ENCODE results near the gene PDCD4.

PDCD4 gene

DNA sequence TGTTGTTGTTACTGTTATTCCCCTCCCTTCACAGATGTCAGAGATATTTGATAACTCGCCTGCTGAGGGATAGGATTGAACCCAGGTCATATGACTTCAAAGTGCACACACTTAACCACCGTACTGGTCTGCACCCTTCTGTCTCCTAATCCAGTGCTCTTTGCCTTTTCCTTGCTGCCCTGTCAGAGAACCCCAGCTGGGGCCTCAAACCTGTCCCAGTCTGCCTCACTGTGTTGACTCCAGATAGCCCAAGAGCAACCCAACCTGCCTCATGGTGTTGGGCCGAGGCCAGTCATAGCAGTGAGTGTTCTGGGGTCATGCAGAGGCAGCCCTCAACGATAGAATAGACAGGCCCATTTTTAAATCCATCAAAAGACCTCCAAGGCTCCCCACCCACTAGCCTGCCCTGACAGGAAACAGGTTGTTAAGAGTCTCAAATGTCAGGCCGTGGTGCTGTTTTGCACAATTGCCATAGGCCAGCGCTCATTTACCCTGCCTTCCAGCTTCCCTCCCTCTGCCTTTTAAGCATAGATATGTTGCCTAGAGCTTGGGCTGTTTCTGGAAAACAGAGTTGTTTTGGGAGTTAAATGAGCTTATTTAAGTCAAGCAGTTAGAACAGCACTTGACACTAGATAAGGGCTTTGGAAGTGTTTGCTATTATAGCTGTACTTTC is 37.0 kb upstream of the PDCD4 start:
- CTCF ChIA-PET = interaction anchor here (0.9 to 2.7 kb wide), 6 partner anchors 13 to 56 kb away, joined by 3 to 10 read pairs (median 5); no protein-coding TSS in a partner anchor
- DNase-seq (ENCODE audit: extremely low spot score) = no peak
- TF ChIP-seq, protein P1, sequence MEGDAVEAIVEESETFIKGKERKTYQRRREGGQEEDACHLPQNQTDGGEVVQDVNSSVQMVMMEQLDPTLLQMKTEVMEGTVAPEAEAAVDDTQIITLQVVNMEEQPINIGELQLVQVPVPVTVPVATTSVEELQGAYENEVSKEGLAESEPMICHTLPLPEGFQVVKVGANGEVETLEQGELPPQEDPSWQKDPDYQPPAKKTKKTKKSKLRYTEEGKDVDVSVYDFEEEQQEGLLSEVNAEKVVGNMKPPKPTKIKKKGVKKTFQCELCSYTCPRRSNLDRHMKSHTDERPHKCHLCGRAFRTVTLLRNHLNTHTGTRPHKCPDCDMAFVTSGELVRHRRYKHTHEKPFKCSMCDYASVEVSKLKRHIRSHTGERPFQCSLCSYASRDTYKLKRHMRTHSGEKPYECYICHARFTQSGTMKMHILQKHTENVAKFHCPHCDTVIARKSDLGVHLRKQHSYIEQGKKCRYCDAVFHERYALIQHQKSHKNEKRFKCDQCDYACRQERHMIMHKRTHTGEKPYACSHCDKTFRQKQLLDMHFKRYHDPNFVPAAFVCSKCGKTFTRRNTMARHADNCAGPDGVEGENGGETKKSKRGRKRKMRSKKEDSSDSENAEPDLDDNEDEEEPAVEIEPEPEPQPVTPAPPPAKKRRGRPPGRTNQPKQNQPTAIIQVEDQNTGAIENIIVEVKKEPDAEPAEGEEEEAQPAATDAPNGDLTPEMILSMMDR (IDR thresholded peaks at IDR 0.05; ENCODE audit: control extremely low read depth, extremely low read depth, low read depth, missing control alignments) = no peak
- POLR2A ChIA-PET = interaction anchor here (0.6 kb wide), 2 partner anchors 8 to 227 kb away, joined by 3 read pairs; no protein-coding TSS in a partner anchor

DNA sequence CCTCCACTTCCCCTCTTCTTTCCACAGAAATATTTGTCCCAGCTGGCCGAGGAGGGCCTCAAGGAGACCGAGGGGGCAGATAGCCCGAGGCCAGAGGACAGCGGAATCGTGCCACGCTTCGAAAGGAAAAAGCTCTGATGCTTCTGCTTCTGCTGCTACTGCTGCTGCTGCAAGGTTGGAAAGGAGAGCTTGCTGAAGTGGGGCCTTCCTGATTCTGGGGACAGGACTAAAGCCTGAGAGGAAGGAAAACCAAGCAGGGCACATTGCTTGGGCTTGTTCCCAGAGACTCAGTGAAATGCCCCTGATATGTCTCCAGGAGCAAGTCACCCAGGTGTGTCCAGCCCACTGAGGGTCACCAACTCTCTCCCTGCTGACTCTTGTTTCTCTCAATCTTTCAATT is 35.9 kb upstream of the PDCD4 start:
- ChIA-PET CTCF (interaction anchor here (0.9 to 2.7 kb wide), 7 partner anchors 10 to 54 kb away, joined by 3 to 10 read pairs (median 7); no protein-coding TSS in a partner anchor), POLR2A (no interaction called here)
- no peak for DNase-seq (ENCODE audit: extremely low spot score)
- TF ChIP-seq, protein P1 (IDR thresholded peaks at IDR 0.05; ENCODE audit: control extremely low read depth, extremely low read depth, low read depth, missing control alignments) = no peak

DNA sequence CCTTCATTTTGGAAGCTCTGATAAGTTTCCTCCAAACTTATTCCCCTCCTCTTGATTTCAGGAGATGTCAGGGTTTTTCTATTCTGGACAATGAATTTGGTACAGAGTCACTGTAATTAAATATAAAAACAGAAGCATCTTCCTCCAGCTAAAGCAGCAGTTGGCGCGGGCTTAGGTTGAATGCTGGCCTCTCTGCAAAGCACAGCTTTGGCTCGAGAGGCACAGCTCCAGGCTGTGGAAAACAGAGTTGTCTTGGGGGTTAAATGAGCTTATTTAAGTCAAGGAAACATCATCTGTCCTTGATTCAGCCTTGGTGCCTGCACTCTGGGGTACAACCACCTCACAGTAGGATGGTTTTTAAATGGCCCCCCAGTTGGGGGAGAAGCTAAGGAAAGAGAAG is 35.0 kb upstream of the PDCD4 start:
- TF ChIP-seq, protein P1 (IDR thresholded peaks at IDR 0.05; ENCODE audit: control extremely low read depth, extremely low read depth, low read depth, missing control alignments) = no peak
- POLR2A ChIA-PET = interaction anchor here (0.6 to 0.7 kb wide), 2 partner anchors 8 to 36 kb away, joined by 3 read pairs; no protein-coding TSS in a partner anchor
- CTCF ChIA-PET = interaction anchor here (0.9 to 4.0 kb wide), 11 partner anchors 9 to 57 kb away, joined by 3 to 19 read pairs (median 5); no protein-coding TSS in a partner anchor
- DNase-seq (ENCODE audit: extremely low spot score) = no peak

DNA sequence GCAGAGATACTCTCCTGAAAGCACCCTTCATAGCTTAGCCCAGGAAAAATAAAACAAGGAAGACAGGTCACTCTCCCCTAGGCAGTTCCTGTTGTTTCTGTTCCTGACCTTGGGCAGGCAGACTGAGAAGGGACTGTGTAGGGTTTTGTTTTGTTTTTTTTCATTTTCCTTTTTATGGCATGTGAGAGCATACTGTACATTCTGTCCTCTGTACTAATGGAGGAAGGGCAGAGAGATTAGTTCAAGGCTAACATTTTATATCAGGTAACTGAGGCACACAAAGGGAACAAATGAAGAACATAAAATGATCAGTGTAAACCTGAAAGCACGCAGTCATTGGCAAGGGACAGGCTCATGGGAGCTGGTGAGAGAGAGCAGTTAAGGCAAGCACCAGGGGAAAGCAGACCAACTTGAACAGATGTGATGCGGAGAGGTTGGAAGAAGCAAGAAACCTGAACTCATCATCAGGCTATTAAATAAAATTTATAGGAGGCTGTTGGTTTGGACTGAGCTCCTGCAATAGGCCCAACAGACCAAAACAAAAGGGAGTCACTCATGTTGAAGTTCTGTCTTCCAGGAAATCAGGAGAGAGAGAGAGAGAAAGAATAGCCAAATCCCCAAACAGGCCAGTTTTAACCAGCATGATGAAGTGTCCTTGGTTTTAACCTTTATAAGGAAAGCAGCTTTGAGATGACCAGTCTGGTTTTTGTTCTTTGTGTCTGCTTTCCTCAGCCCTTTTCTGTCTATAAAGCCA is 34.1 kb upstream of the PDCD4 start:
- DNase-seq (ENCODE audit: extremely low spot score) = no peak
- TF ChIP-seq, protein P1 (IDR thresholded peaks at IDR 0.05; ENCODE audit: control extremely low read depth, extremely low read depth, low read depth, missing control alignments) = no peak
- ChIA-PET POLR2A (no interaction called here), CTCF (interaction anchor here (1.1 to 4.0 kb wide), 10 partner anchors 8 to 79 kb away, joined by 3 to 19 read pairs (median 7); no protein-coding TSS in a partner anchor)

DNA sequence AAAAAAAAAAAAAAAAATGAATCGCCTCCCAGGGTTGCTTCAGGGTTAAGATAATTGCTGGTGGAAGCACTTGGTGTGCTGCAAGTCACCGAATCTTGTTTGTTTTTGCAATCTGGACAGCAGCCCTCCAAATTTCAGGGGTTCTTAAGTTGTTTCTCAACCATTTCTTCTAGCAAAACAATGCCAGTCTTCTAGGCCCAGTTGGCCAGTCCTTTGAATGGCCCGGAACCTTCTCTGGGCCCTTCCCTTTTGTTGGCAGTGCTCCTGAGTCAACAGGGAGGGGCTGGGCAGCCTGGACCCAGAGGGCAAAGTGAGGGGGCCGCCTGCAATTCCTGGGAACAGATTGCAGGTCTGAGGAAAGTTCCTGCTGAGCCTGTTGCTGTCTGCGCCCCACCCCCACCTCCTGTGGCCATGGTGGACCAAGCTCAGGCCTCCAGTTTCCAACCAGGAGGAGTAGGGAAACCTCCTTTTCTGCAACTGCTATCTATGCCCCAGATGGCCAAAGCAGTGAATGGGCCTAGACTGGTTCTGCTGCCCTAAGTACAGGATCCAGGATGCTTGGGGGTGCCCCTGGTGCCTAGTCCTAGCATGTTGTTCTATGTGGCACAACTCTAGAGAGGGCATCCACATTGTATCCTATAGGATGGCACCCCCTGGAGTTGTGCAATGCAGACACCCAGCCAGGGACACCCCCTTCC is 31.4 kb upstream of the PDCD4 start:
- TF ChIP-seq, protein P1 (IDR thresholded peaks at IDR 0.05; ENCODE audit: control extremely low read depth, extremely low read depth, low read depth, missing control alignments) = no peak
- CTCF ChIA-PET = interaction anchor here (2.4 to 4.0 kb wide), 4 partner anchors 10 to 37 kb away, joined by 6 to 19 read pairs (median 8); no protein-coding TSS in a partner anchor
- no peak for DNase-seq (ENCODE audit: extremely low spot score)
- POLR2A ChIA-PET = no interaction called here
